ENCODE results near the gene TPSG1.

Gene TPSG1

DNA sequence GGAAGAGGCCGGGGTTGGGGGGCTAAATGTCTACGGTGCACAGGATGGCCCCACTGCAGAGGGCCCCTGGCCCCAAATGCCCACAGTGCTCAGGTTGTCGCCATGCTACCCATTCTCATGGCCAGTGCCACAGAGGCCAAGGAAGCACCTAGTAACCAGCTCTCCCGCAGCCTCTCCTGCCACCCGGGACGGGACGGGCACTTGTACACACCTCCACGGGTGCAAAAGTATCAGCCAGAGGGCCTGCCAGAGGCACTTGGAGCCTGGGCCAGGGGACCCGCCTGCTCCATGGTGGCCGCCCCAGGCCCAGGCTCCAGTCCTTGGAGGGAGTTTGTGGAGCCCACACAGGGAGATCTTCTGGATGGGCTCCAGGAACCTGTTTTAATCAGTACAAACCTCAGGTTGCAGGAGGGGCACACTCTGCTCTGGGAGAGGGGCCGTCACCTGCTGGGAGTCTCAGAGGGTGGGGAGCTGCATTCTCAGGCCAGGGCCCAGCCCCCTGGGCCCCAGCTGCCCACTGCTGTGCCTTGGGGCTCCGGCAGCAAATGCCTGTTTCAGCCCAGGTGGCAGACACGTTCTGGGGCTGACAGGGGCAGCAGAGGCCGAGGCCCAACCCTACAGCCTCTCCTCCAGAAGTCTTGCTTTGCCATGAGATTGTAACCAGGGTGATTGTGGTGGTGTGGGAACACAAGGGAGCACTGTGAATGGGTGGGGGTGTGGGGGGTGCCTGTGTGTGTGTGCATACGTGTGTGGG, 38.7 kb upstream of the TPSG1 start:
- Histone ChIP-seq H4K20me1 (ENCODE audit: low read depth, low read length) (no peaks in the 10 kb centered on the region), H3K4me2 (ENCODE audit: low read depth, low read length, poor library complexity, severe bottlenecking) (no peak overlapping the region), H3K9me2 (replicated peaks; ENCODE audit: insufficient read depth, low read length) (no peaks in the 10 kb centered on the region), H3K79me2 (ENCODE audit: insufficient read depth, low read length) (no peaks in the 10 kb centered on the region), H3K9me3 (ENCODE audit: insufficient read depth, low read length) (0 out of 2 replicates have a peak, but pooled peaks cover 9% of the 10 kb centered on the region), H2AFZ (ENCODE audit: low read depth, low read length, severe bottlenecking) (no peak overlapping the region), H3K36me3 (ENCODE audit: low read length) (no peaks in the 10 kb centered on the region), H3K27ac (ENCODE audit: low read depth, low read length) (no peak overlapping the region), H3K27me3 (ENCODE audit: low read length) (no peaks in the 10 kb centered on the region), H3K9ac (ENCODE audit: low read length) (no peak overlapping the region), H3F3A (ENCODE audit: insufficient read depth) (no peaks in the 10 kb centered on the region), H3K4me3 (ENCODE audit: insufficient read depth, low read length, poor library complexity, severe bottlenecking) (no peak overlapping the region)
- no peak for TF ChIP-seq EZH2phosphoT487 (conservative IDR thresholded peaks at IDR 0.05; ENCODE audit: low read length)
- TF ChIP-seq, protein P1, sequence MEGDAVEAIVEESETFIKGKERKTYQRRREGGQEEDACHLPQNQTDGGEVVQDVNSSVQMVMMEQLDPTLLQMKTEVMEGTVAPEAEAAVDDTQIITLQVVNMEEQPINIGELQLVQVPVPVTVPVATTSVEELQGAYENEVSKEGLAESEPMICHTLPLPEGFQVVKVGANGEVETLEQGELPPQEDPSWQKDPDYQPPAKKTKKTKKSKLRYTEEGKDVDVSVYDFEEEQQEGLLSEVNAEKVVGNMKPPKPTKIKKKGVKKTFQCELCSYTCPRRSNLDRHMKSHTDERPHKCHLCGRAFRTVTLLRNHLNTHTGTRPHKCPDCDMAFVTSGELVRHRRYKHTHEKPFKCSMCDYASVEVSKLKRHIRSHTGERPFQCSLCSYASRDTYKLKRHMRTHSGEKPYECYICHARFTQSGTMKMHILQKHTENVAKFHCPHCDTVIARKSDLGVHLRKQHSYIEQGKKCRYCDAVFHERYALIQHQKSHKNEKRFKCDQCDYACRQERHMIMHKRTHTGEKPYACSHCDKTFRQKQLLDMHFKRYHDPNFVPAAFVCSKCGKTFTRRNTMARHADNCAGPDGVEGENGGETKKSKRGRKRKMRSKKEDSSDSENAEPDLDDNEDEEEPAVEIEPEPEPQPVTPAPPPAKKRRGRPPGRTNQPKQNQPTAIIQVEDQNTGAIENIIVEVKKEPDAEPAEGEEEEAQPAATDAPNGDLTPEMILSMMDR (IDR thresholded peaks at IDR 0.05; ENCODE audit: insufficient read depth, low read length, poor library complexity, severe bottlenecking) = no peak

DNA sequence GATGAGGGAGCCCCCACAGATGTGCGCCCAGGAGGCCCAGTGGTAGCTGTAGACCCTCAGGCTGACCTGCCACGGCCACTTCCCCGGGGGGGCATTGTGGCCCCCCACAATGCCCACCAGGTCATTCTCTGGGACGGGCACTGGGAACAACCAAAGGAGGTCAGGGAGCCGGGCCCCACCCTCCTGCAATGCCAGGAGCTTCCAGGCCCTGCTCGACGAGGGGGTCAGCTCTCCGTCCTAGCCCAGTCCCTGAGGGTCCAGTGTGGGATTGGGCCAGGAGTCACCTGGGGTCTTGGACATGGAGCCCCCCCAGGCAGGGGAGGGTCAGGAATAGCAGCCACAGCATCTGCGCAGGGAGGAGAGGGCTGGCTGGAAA, 37.8 kb upstream of the TPSG1 start:
- Histone ChIP-seq H3K27me3 (ENCODE audit: low read length) (no peaks in the 10 kb centered on the region), H3K79me2 (ENCODE audit: insufficient read depth, low read length) (no peaks in the 10 kb centered on the region), H3K27ac (ENCODE audit: low read depth, low read length) (no peak overlapping the region), H4K20me1 (ENCODE audit: low read depth, low read length) (no peaks in the 10 kb centered on the region), H3K4me3 (ENCODE audit: insufficient read depth, low read length, poor library complexity, severe bottlenecking) (no peak overlapping the region), H3F3A (ENCODE audit: insufficient read depth) (no peaks in the 10 kb centered on the region), H3K36me3 (ENCODE audit: low read length) (no peaks in the 10 kb centered on the region), H3K9ac (ENCODE audit: low read length) (no peak overlapping the region), H2AFZ (ENCODE audit: low read depth, low read length, severe bottlenecking) (no peak overlapping the region), H3K4me2 (ENCODE audit: low read depth, low read length, poor library complexity, severe bottlenecking) (no peak overlapping the region), H3K9me3 (ENCODE audit: insufficient read depth, low read length) (0 out of 2 replicates have a peak, but pooled peaks cover 9% of the 10 kb centered on the region), H3K9me2 (replicated peaks; ENCODE audit: insufficient read depth, low read length) (no peaks in the 10 kb centered on the region)
- TF ChIP-seq EZH2phosphoT487 (conservative IDR thresholded peaks at IDR 0.05; ENCODE audit: low read length) = no peak
- TF ChIP-seq, protein P1 (IDR thresholded peaks at IDR 0.05; ENCODE audit: insufficient read depth, low read length, poor library complexity, severe bottlenecking) = no peak

DNA sequence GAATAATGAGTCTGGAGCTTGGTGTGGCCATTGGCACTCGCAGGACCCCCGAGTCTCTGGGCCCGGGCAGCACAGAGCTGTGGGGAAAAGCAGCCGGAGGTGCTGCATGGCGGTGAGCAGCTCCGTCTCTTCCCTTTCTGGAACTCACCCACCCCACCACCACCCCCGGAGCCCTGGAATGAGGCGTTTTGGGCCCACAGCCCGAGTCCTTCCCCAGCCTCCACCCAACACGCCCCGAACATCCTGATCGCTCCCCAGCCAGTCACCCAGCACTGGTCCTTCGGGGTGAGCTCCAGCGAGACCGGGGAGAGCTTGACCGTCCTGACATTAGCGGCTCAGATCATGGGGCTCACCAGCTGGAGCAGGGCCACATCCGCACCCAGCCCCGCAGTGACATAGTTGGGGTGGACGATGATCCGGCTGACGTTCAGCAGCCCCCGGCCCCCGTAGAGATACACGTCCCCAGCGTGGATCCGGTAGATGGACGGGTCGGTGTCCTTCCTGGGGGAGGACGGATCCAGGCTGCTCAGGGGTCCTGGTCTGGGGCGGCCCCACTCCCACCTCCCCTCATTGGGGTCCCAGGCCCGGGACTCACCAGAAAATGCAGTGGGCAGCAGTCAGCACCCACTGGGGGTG, 37.3 kb upstream of the TPSG1 start:
- no peaks in the 10 kb centered on the region for H4K20me1 ChIP-seq (ENCODE audit: low read depth, low read length)
- no peaks in the 10 kb centered on the region for H3K27me3 ChIP-seq (ENCODE audit: low read length)
- H3K9ac ChIP-seq (ENCODE audit: low read length) = no peak overlapping the region
- H3F3A ChIP-seq (ENCODE audit: insufficient read depth) = no peaks in the 10 kb centered on the region
- H3K79me2 ChIP-seq (ENCODE audit: insufficient read depth, low read length) = no peaks in the 10 kb centered on the region
- 0 out of 2 replicates have a peak, but pooled peaks cover 9% of the 10 kb centered on the region for H3K9me3 ChIP-seq (ENCODE audit: insufficient read depth, low read length)
- H3K4me2 ChIP-seq (ENCODE audit: low read depth, low read length, poor library complexity, severe bottlenecking) = no peak overlapping the region
- TF ChIP-seq, protein P1 (IDR thresholded peaks at IDR 0.05; ENCODE audit: insufficient read depth, low read length, poor library complexity, severe bottlenecking) = no peak
- TF ChIP-seq EZH2phosphoT487 (conservative IDR thresholded peaks at IDR 0.05; ENCODE audit: low read length) = no peak
- no peak overlapping the region for H3K4me3 ChIP-seq (ENCODE audit: insufficient read depth, low read length, poor library complexity, severe bottlenecking)
- H3K9me2 ChIP-seq (replicated peaks; ENCODE audit: insufficient read depth, low read length) = no peaks in the 10 kb centered on the region
- no peak overlapping the region for H3K27ac ChIP-seq (ENCODE audit: low read depth, low read length)
- H2AFZ ChIP-seq (ENCODE audit: low read depth, low read length, severe bottlenecking) = no peak overlapping the region
- no peaks in the 10 kb centered on the region for H3K36me3 ChIP-seq (ENCODE audit: low read length)

Measured in SU-DHL-6 (cell line).